Mesenchymal stem cell (in vitro differentiated cells and primary cell): ENCODE measurements around the gene BID.

Source experiments
- DNase-seq: peaks from one replicate; pipeline ENCODE4 v3.0.0-alpha.2; 2013
- H2AFZ ChIP-seq: one replicate; pipeline ENCODE4 v1.6.1; 2013; ENCODE audit warnings: low read depth, mild to moderate bottlenecking, control low read depth, inconsistent platforms, low read length, moderate library complexity
- H2AK5ac ChIP-seq: 2 replicates; pipeline ENCODE4 v1.6.1; 2013; ENCODE audit warnings: low read length, moderate library complexity, mild to moderate bottlenecking, inconsistent platforms; ENCODE audit not compliant: severe bottlenecking
- H2BK120ac ChIP-seq: one replicate; pipeline ENCODE4 v1.6.1; 2013; ENCODE audit warnings: low read depth, mild to moderate bottlenecking, inconsistent platforms, low read length, moderate library complexity
- H2BK12ac ChIP-seq, 2 experiments: one replicate each; pipeline ENCODE4 v1.6.1; 2013; ENCODE audit warnings: inconsistent platforms in 2 of 2, low read length in 2 of 2, mild to moderate bottlenecking in 2 of 2, moderate library complexity in 2 of 2, control low read depth in 1 of 2
- H2BK15ac ChIP-seq: one replicate; pipeline ENCODE4 v1.6.1; 2013; ENCODE audit warnings: mild to moderate bottlenecking, low read depth, inconsistent platforms; ENCODE audit not compliant: poor library complexity, severe bottlenecking
- H2BK5ac ChIP-seq: 2 replicates; pipeline ENCODE4 v1.6.1; 2013; ENCODE audit warnings: low read depth, mild to moderate bottlenecking, low read length, control low read depth, inconsistent platforms; ENCODE audit not compliant: poor library complexity, severe bottlenecking
- H3K14ac ChIP-seq, 2 experiments: one replicate each; pipeline ENCODE4 v1.6.1; 2013; ENCODE audit warnings: inconsistent platforms in 2 of 2, low read length in 2 of 2, control low read depth in 1 of 2, mild to moderate bottlenecking in 1 of 2, moderate library complexity in 1 of 2
- H3K18ac ChIP-seq, 2 experiments: one replicate each; pipeline ENCODE4 v1.6.1; 2013; ENCODE audit warnings: inconsistent platforms in 2 of 2, low read length in 2 of 2, control low read depth in 1 of 2, low read depth in 1 of 2, mild to moderate bottlenecking in 1 of 2
- H3K23ac ChIP-seq, 2 experiments: one replicate each; pipeline ENCODE4 v1.6.1; 2013; ENCODE audit warnings: inconsistent platforms in 2 of 2, low read length in 2 of 2, mild to moderate bottlenecking in 2 of 2, moderate library complexity in 2 of 2, control low read depth in 1 of 2
- H3K27ac ChIP-seq: 2 replicates; pipeline ENCODE4 v1.5.1; 2013; ENCODE audit warnings: mild to moderate bottlenecking, moderate library complexity, low read length, control low read depth, inconsistent platforms; ENCODE audit not compliant: poor library complexity, severe bottlenecking
- H3K27me3 ChIP-seq, 2 experiments: 2 replicates each; pipeline versions ENCODE4 v1.6.1 to v1.7.0; 2013; ENCODE audit warnings: low read length in 2 of 2, mild to moderate bottlenecking in 2 of 2, moderate library complexity in 2 of 2, control low read depth in 1 of 2, inconsistent platforms in 1 of 2; ENCODE audit not compliant: control insufficient read depth in 1 of 2, insufficient read depth in 1 of 2
- H3K36me3 ChIP-seq, 2 experiments: 2 replicates each; pipeline versions ENCODE4 v1.6.1 to v1.7.0; 2013; ENCODE audit warnings: low read length in 2 of 2, control low read depth in 1 of 2, inconsistent platforms in 1 of 2, low read depth in 1 of 2, mild to moderate bottlenecking in 1 of 2; ENCODE audit not compliant: insufficient read depth in 2 of 2, control insufficient read depth in 1 of 2
- H3K4ac ChIP-seq, 2 experiments: one replicate each; pipeline ENCODE4 v1.6.1; 2013; ENCODE audit warnings: inconsistent platforms in 2 of 2, low read length in 2 of 2, mild to moderate bottlenecking in 2 of 2, moderate library complexity in 2 of 2, control low read depth in 1 of 2, low read depth in 1 of 2
- H3K4me1 ChIP-seq: 2 replicates; pipeline ENCODE4 v1.6.1; 2013; ENCODE audit warnings: low read depth, low read length, control low read depth; ENCODE audit not compliant: control insufficient read depth, insufficient read depth
- H3K4me2 ChIP-seq: 2 replicates; pipeline ENCODE4 v1.6.1; 2013; ENCODE audit warnings: low read length, mild to moderate bottlenecking, inconsistent platforms; ENCODE audit not compliant: poor library complexity, severe bottlenecking
- H3K4me3 ChIP-seq, 2 experiments: 2 replicates each; pipeline versions ENCODE4 v1.5.1 to v1.7.0; 2013; ENCODE audit warnings: low read length in 2 of 2, mild to moderate bottlenecking in 2 of 2, control low read depth in 1 of 2, low read depth in 1 of 2; ENCODE audit not compliant: insufficient read depth in 1 of 2
- H3K79me1 ChIP-seq: replicated peaks from 2 replicates; pipeline ENCODE4 v1.6.1; 2013; ENCODE audit warnings: mild to moderate bottlenecking, control low read depth, low read length, inconsistent platforms; ENCODE audit not compliant: poor library complexity, severe bottlenecking
- H3K9ac ChIP-seq: 2 replicates; pipeline ENCODE4 v1.7.0; 2013; ENCODE audit warnings: mild to moderate bottlenecking, low read length, moderate library complexity
- H3K9me3 ChIP-seq: 2 replicates; pipeline ENCODE4 v1.7.0; 2013; ENCODE audit warnings: mild to moderate bottlenecking, low read length; ENCODE audit not compliant: control insufficient read depth
- H4K8ac ChIP-seq: one replicate; pipeline ENCODE4 v1.6.1; 2013; ENCODE audit warnings: inconsistent platforms, mild to moderate bottlenecking, low read length, moderate library complexity
- H4K91ac ChIP-seq: one replicate; pipeline ENCODE4 v1.6.1; 2013; ENCODE audit warnings: mild to moderate bottlenecking, low read length, inconsistent platforms
- WGBS: methylation state at CpG from one replicate; pipeline ENCODE4 v1.1.7; 2013; ENCODE audit warnings: mixed read lengths; 5-methylcytosine and 5-hydroxymethylcytosine counted together

The BID gene

DNA sequence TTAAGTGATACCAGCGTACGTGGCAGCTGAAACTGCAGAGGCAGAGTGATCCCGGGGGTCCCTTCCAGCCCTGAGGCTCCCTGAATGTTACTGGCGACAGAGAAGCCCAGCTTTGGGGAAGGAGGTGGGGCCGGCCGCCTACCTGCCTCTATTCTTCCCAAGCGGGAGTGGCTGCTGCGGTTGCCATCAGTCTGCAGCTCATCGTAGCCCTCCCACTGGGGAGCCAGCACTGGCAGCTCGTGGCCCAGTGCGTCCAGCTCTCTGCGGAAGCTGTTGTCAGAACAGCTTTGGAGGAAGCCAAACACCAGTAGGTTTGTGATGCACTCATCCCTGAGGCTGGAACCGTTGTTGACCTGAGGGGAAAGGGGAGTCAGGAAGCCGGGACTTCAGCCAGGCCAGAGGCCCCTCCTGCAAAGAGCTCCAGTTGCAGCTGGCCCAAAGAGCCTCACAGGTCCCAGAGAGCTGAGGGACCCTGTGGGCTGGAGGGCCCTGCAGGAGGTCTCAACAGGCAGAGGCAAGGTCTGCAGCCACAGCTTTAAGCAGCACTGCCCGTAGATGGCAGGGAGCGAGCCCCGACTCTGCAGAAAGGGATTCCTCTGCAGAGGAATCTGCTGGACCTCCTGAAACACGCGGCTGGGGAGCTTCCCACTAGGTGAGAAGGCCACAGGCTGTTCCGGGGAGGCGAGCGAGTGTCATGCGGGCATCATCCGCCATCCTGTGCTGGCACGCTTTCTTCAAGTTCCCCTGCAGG, 30.4 kb downstream of the BID start:
- no peak overlapping the region for H3K27ac ChIP-seq
- H3K4me3 ChIP-seq, result no peak overlapping the region
- no peak overlapping the region for H2BK5ac ChIP-seq
- no peak overlapping the region for H3K4me2 ChIP-seq
- H3K9me3 ChIP-seq, result no peaks in the 10 kb centered on the region
- H2BK120ac ChIP-seq, result no peak overlapping the region
- 82% methylated on average over 25 of the region's 25 CpGs for WGBS
- H3K4me1 ChIP-seq, result peaks cover 12% of the 10 kb centered on the region
- peaks cover 3 to 25% of the 10 kb centered on the region in 2 experiments for H3K36me3 ChIP-seq
- no peak overlapping the region for H2BK12ac ChIP-seq
- H3K14ac ChIP-seq, result no peak overlapping the region
- H3K79me1 ChIP-seq, result peaks cover 14% of the 10 kb centered on the region
- no peaks in the 10 kb centered on the region for H3K27me3 ChIP-seq
- H4K8ac ChIP-seq, result no peak overlapping the region
- H3K9ac ChIP-seq, result no peak overlapping the region
- H3K18ac ChIP-seq, result no peak overlapping the region
- H2AFZ ChIP-seq, result no peak overlapping the region
- H4K91ac ChIP-seq, result no peak overlapping the region
- H2BK15ac ChIP-seq, result no peak overlapping the region
- H2AK5ac ChIP-seq, result no peak overlapping the region
- H3K4ac ChIP-seq, result no peak overlapping the region
- no peak overlapping the region for H3K23ac ChIP-seq
- DNase-seq, result no peak

DNA sequence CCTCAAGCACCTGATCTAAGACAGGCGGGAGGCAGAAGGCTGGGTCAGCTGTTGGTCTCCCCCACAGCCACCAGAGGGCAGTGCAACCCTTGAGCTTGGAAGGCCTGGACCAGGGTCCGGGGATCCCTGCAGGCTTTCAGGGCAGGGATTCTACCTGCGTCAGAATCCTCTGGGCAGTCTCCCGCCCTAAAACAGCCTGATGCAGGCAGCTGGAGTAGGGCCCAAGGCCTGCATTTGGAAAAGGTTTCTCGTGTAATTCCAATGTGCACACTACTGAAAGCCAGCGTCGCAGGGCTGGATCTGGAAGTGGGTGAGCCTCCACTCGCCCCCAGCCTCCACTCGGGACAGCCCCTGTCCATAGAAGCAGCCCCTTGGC, 31.8 kb downstream of the BID start:
- Histone ChIP-seq H3K9ac (no peak overlapping the region), H3K4ac (no peak overlapping the region), H3K4me3 (no peak overlapping the region), H3K9me3 (no peaks in the 10 kb centered on the region), H3K4me2 (no peak overlapping the region), H4K8ac (no peak overlapping the region), H2AFZ (no peak overlapping the region), H3K4me1 (peaks cover 12% of the 10 kb centered on the region), H4K91ac (no peak overlapping the region), H2BK5ac (no peak overlapping the region), H2AK5ac (no peak overlapping the region), H2BK120ac (no peak overlapping the region), H3K18ac (peak overlapping the region in 1 of 2 experiments; percentile 18), H2BK15ac (no peak overlapping the region), H2BK12ac (no peak overlapping the region), H3K27ac (no peak overlapping the region), H3K36me3 (peaks cover 15 to 34% of the 10 kb centered on the region in 2 experiments), H3K23ac (no peak overlapping the region), H3K27me3 (no peaks in the 10 kb centered on the region), H3K79me1 (peaks cover 11% of the 10 kb centered on the region), H3K14ac (no peak overlapping the region)
- 55% methylated on average over 9 of the region's 9 CpGs for WGBS
- peak; percentile 67 for DNase-seq

DNA sequence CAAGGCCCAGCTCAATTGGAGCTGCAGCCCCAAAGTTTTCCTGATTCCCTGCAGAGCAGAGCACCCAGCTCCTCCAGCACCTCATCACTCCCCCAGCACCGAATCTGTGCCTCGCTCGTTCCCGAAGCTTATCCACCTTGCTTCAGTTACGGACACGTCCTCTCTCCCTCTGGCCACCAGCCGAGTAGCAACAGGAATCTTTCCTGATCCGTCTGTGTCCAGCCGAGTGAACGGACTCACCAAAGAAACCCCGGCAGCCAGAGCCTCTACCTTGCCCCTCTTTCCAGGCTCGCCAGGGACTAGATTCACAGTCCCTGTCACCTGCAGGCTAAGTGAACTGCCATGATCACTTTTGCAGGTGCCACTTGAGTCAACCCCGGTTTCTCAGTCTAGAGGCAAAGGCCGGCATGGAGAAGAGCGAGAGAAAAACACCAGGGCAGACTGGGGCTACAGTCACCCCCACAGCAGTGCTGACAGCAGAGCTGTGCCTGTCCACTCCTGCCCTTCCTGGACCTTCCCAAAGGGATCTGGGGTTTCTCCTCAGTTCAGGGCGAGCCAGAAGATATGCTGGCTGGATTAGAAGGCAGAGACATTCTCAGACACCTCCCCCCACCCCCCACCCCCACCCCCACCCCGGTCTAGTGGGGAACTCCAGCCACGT, 32.3 kb downstream of the BID start:
- Histone ChIP-seq H3K23ac (no peak overlapping the region), H3K4me3 (no peak overlapping the region), H3K14ac (no peak overlapping the region), H2AFZ (no peak overlapping the region), H3K9ac (no peak overlapping the region), H2BK15ac (no peak overlapping the region), H3K79me1 (peaks cover 11% of the 10 kb centered on the region), H3K27me3 (no peaks in the 10 kb centered on the region), H3K9me3 (no peaks in the 10 kb centered on the region), H3K36me3 (peaks cover 17 to 34% of the 10 kb centered on the region in 2 experiments), H3K27ac (no peak overlapping the region), H2BK120ac (no peak overlapping the region), H2AK5ac (no peak overlapping the region), H3K4me1 (peaks cover 12% of the 10 kb centered on the region), H4K91ac (no peak overlapping the region), H2BK12ac (no peak overlapping the region), H3K4ac (no peak overlapping the region), H4K8ac (no peak overlapping the region), H2BK5ac (no peak overlapping the region), H3K18ac (no peak overlapping the region), H3K4me2 (no peak overlapping the region)
- 79% methylated on average over 15 of the region's 18 CpGs for WGBS
- no peak for DNase-seq

DNA sequence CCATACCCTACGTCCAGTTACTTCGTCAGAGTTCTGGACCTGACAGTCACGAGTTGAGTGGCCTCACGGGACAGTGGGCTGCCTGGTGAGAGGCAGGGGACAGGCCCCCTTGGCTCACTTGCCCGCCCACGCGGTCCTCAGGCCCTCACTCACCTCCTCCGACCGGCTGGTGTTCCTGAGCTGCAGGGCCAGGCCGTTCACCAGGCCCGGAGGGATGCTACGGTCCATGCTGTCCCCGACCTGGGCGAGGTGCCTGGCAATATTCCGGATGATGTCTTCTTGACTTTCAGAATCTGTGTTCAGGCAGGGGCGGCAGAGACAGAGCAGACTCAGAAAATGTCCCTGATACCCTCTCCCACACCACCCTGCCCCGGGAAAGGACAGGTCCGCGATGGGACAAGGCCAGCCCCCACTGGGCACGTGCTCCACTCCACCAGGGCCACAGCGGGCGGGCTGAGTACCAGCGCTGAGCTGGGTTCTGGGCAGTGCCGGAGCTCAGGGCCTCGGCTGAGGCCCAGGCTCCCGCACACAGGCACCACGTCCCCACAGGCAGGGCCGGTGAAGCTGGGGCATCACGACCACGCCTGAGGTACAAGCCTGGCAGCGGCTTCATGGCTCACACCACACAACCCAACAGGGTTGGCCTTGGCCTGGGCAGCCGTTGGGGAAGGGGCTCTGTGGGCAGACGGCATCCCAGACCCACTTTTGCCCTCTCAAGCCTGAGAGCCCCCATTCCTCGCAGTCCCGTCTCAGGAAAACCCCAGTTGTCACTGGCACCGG, 34.9 kb downstream of the BID start:
- Histone ChIP-seq H2BK12ac (no peak overlapping the region), H2AFZ (no peak overlapping the region), H3K4me3 (no peak overlapping the region), H3K27me3 (no peaks in the 10 kb centered on the region), H3K4ac (no peak overlapping the region), H3K18ac (no peak overlapping the region), H3K9me3 (no peaks in the 10 kb centered on the region), H4K91ac (no peak overlapping the region), H2BK5ac (no peak overlapping the region), H3K36me3 (peaks cover 33 to 39% of the 10 kb centered on the region in 2 experiments), H2AK5ac (no peak overlapping the region), H2BK120ac (no peak overlapping the region), H3K23ac (no peak overlapping the region), H4K8ac (no peak overlapping the region), H3K9ac (no peak overlapping the region), H3K14ac (no peak overlapping the region), H3K4me1 (peaks cover 10% of the 10 kb centered on the region), H3K79me1 (peaks cover 8% of the 10 kb centered on the region), H3K27ac (no peak overlapping the region), H2BK15ac (no peak overlapping the region), H3K4me2 (no peak overlapping the region)
- DNase-seq, result no peak
- 96% methylated on average over 36 of the region's 36 CpGs for WGBS
